Measurements from ENCODE around the gene STRA8. TPM values are rescaled to one million over a fixed set of nuclear protein-coding genes. Genes with fewer than 3 reads are reported as not detected.
"Not testable (repeated sequence)": the region's sequence is repeated elsewhere in the genome, so short reads cannot be mapped to it uniquely, and the experiment has no call there.

Gene STRA8
- total RNA-seq, 4 donors from 2014 or later = not detected

DNA sequence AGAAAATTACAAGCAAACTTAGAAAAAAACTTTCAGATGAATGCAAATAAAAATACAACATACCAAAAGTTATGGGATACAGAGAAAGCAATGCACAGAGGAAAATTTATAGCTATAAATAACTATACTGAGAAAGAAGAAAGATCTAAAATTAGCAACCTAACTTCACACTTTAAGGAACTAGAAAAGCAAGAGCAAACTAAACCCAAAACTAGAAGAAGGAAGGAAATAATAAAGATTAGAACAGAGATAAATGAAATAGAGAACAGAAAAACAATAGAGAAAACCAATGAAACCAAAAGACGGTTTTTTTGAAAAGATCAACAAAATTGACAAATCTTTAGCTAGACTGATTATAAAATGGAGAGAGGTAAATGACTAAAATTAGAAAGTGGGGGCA, 9.6 kb upstream of the STRA8 start:
- no peak overlapping the region for H3K4me3 ChIP-seq
- TF ChIP-seq POLR2A (IDR thresholded peaks at IDR 0.05) = no peak
- TF ChIP-seq, protein P1, sequence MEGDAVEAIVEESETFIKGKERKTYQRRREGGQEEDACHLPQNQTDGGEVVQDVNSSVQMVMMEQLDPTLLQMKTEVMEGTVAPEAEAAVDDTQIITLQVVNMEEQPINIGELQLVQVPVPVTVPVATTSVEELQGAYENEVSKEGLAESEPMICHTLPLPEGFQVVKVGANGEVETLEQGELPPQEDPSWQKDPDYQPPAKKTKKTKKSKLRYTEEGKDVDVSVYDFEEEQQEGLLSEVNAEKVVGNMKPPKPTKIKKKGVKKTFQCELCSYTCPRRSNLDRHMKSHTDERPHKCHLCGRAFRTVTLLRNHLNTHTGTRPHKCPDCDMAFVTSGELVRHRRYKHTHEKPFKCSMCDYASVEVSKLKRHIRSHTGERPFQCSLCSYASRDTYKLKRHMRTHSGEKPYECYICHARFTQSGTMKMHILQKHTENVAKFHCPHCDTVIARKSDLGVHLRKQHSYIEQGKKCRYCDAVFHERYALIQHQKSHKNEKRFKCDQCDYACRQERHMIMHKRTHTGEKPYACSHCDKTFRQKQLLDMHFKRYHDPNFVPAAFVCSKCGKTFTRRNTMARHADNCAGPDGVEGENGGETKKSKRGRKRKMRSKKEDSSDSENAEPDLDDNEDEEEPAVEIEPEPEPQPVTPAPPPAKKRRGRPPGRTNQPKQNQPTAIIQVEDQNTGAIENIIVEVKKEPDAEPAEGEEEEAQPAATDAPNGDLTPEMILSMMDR (IDR thresholded peaks at IDR 0.05 in 4 of 5, conservative IDR thresholded peaks at IDR 0.05 in 1 of 5) = no peak
- no peaks in the 10 kb centered on the region for H3K9me3 ChIP-seq
- no peaks in the 10 kb centered on the region for H3K27me3 ChIP-seq
- ATAC-seq (no peak), DNase-seq (no peak)
- H3K27ac ChIP-seq = no peak overlapping the region
- peaks cover 0 to 3% of the 10 kb centered on the region in 2 donors for H3K4me1 ChIP-seq
- no peaks in the 10 kb centered on the region for H3K36me3 ChIP-seq
- intact Hi-C loops (cut with DNase I; ENCODE audit: low total_unique reads) (no loop called here), in situ Hi-C loops (cut with MboI; ENCODE audit: low sequenced_read_pairs in 4 of 4) (no loop called here)

DNA sequence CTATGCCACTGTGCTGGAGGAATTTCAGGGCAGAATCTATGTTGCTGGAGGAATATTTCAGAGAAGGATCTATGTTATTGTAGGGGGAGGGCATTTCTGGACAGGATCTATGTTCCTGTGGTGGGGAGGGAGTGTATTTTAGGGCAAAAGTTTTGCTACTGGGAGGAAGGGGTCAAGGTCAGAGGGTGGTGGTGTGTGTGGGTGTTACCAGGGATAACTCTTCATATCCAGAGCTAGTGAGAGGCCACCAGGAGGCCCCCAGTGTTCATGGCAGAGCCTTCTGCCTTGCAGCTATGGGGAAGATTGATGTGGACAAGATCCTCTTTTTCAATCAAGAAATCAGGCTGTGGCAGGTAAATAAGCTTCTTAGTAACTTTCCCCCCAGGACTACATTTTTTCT, 2.0 kb upstream of the STRA8 start:
- DNase-seq (no peak), ATAC-seq (no peak)
- in situ Hi-C loops (cut with MboI; ENCODE audit: low sequenced_read_pairs in 4 of 4) (loop anchor here in 1 of 4 donors (25.0 kb wide), 1 partner anchor 1094 kb away; the partner anchor contains the start of gene LRGUK), intact Hi-C loops (cut with DNase I; ENCODE audit: low total_unique reads) (no loop called here)
- Histone ChIP-seq H3K36me3 (no peaks in the 10 kb centered on the region), H3K4me1 (no peaks in the 10 kb centered on the region), H3K27me3 (no peaks in the 10 kb centered on the region), H3K9me3 (no peaks in the 10 kb centered on the region), H3K27ac (no peak overlapping the region), H3K4me3 (no peak overlapping the region)
- no peak for TF ChIP-seq POLR2A (IDR thresholded peaks at IDR 0.05)
- TF ChIP-seq, protein P1 (IDR thresholded peaks at IDR 0.05 in 4 of 5, conservative IDR thresholded peaks at IDR 0.05 in 1 of 5) = no peak

DNA sequence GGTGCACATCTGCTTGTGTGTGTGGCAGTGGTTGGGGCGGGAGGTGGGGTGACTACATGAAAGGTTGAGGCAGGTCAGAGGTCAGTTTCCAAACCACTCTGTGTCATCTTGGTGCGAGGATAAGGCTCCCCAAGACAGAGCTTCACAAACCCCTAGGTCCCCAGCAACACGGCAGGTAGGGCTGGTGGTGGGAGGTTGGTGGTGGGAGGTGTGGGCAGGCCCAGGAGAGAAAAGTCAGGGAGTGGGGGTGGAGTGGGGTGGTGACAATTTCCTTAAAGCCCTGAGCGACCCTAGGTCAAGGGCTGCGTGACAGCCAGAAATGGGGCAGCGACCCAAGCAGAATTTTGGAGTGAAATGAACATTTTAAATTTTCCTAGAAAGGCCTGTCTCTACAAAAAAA, 1.6 kb upstream of the STRA8 start:
- Histone ChIP-seq H3K36me3 (no peaks in the 10 kb centered on the region), H3K4me1 (no peaks in the 10 kb centered on the region), H3K4me3 (no peak overlapping the region), H3K9me3 (no peaks in the 10 kb centered on the region), H3K27ac (no peak overlapping the region), H3K27me3 (no peaks in the 10 kb centered on the region)
- ATAC-seq (no peak), DNase-seq (no peak)
- intact Hi-C loops (cut with DNase I; ENCODE audit: low total_unique reads) = no loop called here
- TF ChIP-seq, protein P1 (IDR thresholded peaks at IDR 0.05 in 4 of 5, conservative IDR thresholded peaks at IDR 0.05 in 1 of 5) = no peak
- TF ChIP-seq POLR2A (IDR thresholded peaks at IDR 0.05) = no peak
- in situ Hi-C loops (cut with MboI; ENCODE audit: low sequenced_read_pairs in 4 of 4) = loop anchor here in 1 of 4 donors (25.0 kb wide), 1 partner anchor 1095 kb away; the partner anchor contains the start of gene LRGUK

DNA sequence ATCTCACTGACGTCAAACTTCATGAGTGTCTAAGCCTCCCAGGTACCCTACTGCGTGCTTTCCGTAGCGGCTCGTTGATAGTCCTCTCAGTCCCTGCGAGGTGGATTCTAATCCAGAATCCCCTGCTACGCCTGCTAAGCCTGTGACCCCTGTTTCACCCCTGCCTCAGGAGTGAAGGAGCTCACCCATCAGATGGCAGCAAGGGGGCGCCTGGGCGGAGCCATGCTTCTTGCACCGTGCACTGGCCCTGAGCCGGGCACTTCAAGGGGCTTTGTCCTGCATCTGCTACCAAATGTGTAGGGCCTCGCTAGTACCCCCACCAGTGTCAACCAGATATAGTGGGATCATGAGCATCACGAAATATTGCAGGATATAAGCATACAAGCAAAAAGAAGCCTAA, 918 bp upstream of the STRA8 start:
- Histone ChIP-seq H3K9me3 (no peaks in the 10 kb centered on the region), H3K27ac (no peak overlapping the region), H3K36me3 (no peaks in the 10 kb centered on the region), H3K4me1 (no peaks in the 10 kb centered on the region), H3K4me3 (no peak overlapping the region), H3K27me3 (no peaks in the 10 kb centered on the region)
- in situ Hi-C loops (cut with MboI; ENCODE audit: low sequenced_read_pairs in 4 of 4) = loop anchor here in 1 of 4 donors (25.0 kb wide), 1 partner anchor 1095 kb away; the partner anchor contains the start of gene LRGUK
- ATAC-seq (no peak), DNase-seq (no peak)
- TF ChIP-seq POLR2A (IDR thresholded peaks at IDR 0.05) = no peak
- TF ChIP-seq, protein P1 (IDR thresholded peaks at IDR 0.05 in 4 of 5, conservative IDR thresholded peaks at IDR 0.05 in 1 of 5) = no peak
- intact Hi-C loops (cut with DNase I; ENCODE audit: low total_unique reads) = no loop called here

DNA sequence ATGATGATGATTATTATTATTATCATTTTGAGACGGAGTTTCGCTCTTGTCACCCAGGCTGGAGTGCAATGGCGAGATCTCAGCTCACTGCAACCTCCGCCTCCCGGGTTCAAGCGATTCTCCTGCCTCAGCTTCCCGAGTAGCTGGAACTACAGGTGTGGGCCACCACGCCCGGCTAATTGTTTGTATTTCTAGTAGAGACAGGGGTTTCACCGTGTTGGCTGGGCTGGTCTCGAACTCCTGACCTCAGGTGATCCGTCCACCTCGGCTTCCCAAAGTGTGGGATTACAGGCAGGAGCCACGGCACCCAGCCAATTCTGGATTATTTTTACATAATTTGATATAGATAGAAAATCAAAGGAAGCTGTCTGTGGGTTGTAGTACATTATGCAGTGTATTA, 457 bp downstream of the STRA8 start:
- H3K27ac ChIP-seq; H3K4me3 ChIP-seq; ATAC-seq; DNase-seq; H3K27me3 ChIP-seq; H3K36me3 ChIP-seq; H3K4me1 ChIP-seq; H3K9me3 ChIP-seq; intact Hi-C loops (cut with DNase I; ENCODE audit: low total_unique reads): not testable (repeated sequence)
- in situ Hi-C loops (cut with MboI; ENCODE audit: low sequenced_read_pairs in 4 of 4) = loop anchor here in 1 of 4 donors (25.0 kb wide), 1 partner anchor 1097 kb away; the partner anchor contains the start of gene LRGUK
